Neuron (in vitro differentiated cells): Measurements from ENCODE around the gene ANKRD23.
"Not testable (repeated sequence)": the region's sequence is repeated elsewhere in the genome, so short reads cannot be mapped to it uniquely, and the experiment has no call there.

Experiments used
- H2AFZ ChIP-seq: one replicate; pipeline ENCODE4 v1.6.1; 2013; ENCODE audit warnings: low read depth, mild to moderate bottlenecking, inconsistent platforms, low read length, moderate library complexity
- H3K27me3 ChIP-seq: one replicate; pipeline ENCODE4 v1.6.1; 2013; ENCODE audit warnings: low read length; ENCODE audit not compliant: insufficient read depth
- H3K36me3 ChIP-seq: one replicate; pipeline ENCODE4 v1.6.1; 2013; ENCODE audit warnings: low read length; ENCODE audit not compliant: insufficient read depth
- H3K4me1 ChIP-seq: one replicate; pipeline ENCODE4 v1.6.1; 2013; ENCODE audit warnings: low read length; ENCODE audit not compliant: insufficient read depth
- H3K4me3 ChIP-seq: 2 replicates; pipeline ENCODE4 v1.5.1; 2013; ENCODE audit warnings: mild to moderate bottlenecking, low read length, moderate library complexity
- H3K9me3 ChIP-seq: one replicate; pipeline ENCODE4 v1.6.1; 2013; ENCODE audit warnings: low read length

The ANKRD23 gene

DNA sequence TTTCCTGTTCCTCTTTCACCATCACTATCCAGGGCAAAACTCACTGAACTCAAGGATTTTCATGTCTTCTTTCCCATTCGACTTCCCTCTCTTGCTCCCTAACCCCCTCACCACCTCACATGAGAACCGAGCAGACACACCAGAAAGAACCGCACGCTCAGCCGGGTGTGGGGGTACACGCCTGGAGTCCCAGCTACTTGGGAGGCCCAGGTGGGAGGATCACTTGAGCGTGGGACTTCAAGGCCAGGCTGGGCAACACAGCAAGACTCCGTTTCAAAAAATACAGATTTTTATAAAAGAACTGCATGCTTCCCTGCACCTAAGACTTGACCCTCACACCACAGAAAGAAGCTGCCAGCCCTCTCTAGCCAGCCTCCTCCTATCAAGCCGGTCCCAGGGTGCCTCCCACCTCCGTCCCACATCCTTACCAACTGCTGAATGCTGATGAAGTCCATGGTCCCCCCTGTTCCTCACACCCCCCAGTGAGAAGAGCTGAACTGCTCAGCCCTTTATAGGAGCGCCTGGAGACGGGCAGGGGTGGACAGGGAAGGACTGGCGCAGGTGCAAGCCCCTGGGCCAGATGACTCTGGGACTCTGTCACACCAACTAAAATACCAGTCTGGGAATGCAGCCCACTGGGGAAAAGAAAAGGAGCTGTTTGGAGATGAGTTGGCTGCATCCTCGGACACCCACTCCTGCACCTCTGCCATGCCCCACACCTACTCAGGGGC is at the start of gene ANKRD23:
Gene ANKRD23, minus strand, starts transcription at position 484 of the 731 bp plus-strand sequence. Its CDS starts 29 bp downstream, at position 455.
- no peaks in the 10 kb centered on the region for H3K9me3 ChIP-seq
- H3K4me3 ChIP-seq, result no peak within 1 kb of the TSS
- H2AFZ ChIP-seq, result no peak within 1 kb of the TSS
- H3K4me1 ChIP-seq, result peaks cover 6% of the 10 kb centered on the region
- peaks cover 28% of the 10 kb centered on the region for H3K36me3 ChIP-seq
- H3K27me3 ChIP-seq, result no peaks in the 10 kb centered on the region

DNA sequence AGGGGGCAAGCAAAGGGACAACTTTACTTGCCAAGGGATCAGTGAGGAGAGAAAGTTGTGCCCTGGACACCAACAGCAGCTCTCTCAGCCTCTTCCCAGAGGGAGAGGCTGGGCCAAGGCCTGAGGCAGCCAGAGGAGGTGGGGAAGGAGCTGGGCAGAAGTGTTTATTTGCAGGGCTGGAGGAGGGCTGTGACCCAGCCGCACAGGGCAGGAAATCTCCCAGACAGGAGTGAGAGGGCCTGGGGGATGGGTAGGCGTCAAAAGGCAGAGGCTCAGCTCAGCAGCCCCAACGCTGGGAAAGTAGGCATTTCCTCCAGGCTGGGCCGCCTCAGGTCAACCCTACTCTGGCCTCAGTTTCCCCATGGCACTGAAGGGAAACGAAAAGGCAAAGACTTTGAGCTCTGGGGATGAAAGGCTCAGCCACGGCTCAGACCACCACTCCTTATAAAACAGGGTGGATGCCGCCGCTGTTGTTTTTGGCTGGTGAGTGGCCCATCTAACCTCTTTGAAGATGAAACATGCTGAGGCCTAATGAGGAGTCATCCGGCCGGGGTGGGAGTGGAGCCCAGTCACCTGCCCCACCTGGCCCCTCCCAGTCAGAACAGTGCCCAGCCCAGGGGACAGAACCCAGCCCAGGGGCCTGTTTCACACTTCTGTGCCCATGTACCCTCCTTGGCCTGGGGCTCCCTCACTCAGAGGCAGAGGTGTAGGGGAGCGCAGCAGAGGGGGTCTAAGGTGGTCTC is 47.9 kb upstream of the ANKRD23 start:
- Histone ChIP-seq H3K27me3 (no peaks in the 10 kb centered on the region), H3K36me3 (no peaks in the 10 kb centered on the region), H3K4me3 (no peak overlapping the region), H3K4me1 (no peaks in the 10 kb centered on the region), H2AFZ (no peak overlapping the region), H3K9me3 (no peaks in the 10 kb centered on the region)

DNA sequence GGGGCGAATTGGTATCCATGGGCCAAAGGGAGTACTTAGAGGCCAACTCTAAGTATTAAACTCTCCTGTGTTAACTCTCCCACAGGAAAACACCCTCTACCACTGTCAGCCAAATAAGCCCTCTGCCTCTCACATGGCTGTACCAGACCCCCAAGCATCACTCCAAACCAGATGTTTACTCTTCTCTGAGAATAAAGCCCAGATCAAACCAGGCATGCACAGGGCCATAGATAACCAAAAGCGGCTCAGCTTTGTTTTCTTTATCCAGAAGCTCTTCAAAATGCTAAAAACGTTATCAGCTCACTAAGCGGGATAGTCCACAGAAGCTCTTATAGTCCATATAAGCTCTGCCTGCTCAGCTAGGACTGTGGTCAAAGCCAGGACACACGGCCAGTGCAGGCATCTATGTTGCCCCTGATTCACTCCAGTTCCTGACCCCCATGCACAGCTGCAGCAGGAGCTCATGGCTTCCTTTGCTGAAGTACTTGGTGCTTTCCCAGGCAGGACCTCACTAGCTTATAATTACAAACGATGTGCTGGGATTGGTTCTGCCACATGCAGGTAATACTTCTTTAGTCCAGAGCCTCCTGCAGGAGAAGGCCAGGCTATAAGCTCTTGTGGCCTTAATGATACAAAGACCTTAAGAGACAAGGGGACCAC is 47.0 kb upstream of the ANKRD23 start:
- no peaks in the 10 kb centered on the region for H3K9me3 ChIP-seq
- H3K27me3 ChIP-seq, result no peaks in the 10 kb centered on the region
- no peak overlapping the region for H2AFZ ChIP-seq
- H3K4me3 ChIP-seq, result no peak overlapping the region
- no peaks in the 10 kb centered on the region for H3K4me1 ChIP-seq
- no peaks in the 10 kb centered on the region for H3K36me3 ChIP-seq

DNA sequence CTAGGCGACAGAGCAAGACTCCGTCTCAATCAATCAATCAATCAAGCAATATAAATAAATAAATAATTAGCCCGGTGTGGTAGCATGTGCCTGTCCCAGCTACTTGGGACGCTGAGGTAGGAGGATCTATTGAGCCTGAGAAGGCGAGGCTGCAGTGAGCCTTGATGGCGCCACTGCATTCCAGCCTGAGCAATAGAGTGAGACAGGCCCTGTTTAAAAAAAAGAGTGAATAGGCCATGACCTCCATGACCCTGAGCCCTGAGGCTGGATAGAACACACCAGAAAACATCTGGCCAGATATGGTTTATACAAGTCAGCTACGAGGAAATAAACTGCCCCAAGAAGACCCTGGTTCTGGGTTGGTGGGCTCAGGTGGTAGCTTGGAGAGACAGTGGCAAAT is 46.4 kb upstream of the ANKRD23 start:
- H3K27me3 ChIP-seq, result no peaks in the 10 kb centered on the region
- no peak overlapping the region for H3K4me3 ChIP-seq
- H3K9me3 ChIP-seq, result no peaks in the 10 kb centered on the region
- H3K36me3 ChIP-seq, result no peaks in the 10 kb centered on the region
- no peak overlapping the region for H2AFZ ChIP-seq
- no peaks in the 10 kb centered on the region for H3K4me1 ChIP-seq

DNA sequence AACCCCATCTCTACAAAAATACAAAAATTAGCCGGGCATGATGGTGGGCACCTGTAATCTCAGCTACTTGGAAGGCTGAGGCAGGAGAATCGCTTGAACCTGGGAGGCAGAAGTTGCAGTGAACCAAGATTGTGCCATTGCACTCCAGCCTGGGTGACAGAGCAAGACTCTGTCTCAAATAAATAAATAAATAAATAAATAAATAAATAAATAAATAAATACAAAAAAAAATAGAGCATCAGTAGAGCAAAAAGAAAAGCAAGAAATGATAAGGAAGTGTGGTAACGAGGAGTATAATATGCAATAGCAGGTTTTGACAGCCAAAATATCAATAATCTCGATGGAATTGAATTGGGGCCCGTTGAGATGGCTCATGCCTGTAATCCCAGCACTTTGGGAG is 45.7 kb upstream of the ANKRD23 start:
- H2AFZ ChIP-seq, H3K9me3 ChIP-seq, H3K4me3 ChIP-seq, H3K4me1 ChIP-seq, H3K27me3 ChIP-seq, H3K36me3 ChIP-seq: not testable (repeated sequence)

DNA sequence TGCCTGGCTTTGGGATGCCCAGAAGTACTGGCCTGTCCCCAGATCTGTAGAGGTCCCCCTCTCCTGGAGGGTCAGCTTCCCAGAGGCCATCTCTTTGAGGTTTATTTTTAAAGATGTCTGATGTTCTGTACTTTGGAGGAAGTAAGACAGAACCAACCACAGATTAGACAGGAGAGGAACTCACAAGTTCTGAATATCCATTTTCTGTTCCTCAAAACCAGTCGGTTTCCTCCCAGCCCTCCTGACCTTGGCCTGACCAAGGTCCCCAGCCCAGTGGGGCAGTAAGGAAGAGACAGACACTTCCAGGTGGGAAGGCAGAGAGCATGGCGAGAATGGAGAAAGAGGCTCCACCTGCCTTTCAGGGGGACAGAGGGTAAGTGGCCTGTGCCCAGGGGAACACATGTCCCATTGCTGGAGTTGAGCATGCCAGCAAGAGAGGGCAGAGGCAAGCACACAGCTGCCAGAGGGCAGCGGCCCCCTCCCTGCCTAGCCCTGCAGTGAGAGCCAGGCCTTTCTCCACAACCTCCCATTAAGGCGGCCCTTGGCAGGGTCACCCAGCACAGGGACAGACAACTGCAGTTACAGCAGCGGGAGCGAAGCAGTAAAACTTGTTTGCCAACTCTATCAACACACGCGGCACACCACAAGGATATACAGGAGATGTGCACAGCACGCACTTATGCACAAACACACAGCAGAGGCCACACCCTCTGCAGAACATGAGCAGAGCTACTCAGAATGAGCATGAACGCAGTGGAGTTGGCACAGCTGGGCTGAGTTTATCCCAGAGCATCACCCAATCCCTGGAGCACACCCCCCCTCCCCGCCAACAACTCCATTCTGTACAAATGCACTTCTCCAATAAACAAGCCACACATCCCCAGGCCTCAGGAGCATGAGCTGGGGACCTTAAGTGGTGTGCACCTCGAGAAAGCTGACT is 44.5 kb upstream of the ANKRD23 start:
- no peak overlapping the region for H2AFZ ChIP-seq
- no peaks in the 10 kb centered on the region for H3K9me3 ChIP-seq
- no peak overlapping the region for H3K4me3 ChIP-seq
- no peaks in the 10 kb centered on the region for H3K4me1 ChIP-seq
- no peaks in the 10 kb centered on the region for H3K27me3 ChIP-seq
- no peaks in the 10 kb centered on the region for H3K36me3 ChIP-seq

DNA sequence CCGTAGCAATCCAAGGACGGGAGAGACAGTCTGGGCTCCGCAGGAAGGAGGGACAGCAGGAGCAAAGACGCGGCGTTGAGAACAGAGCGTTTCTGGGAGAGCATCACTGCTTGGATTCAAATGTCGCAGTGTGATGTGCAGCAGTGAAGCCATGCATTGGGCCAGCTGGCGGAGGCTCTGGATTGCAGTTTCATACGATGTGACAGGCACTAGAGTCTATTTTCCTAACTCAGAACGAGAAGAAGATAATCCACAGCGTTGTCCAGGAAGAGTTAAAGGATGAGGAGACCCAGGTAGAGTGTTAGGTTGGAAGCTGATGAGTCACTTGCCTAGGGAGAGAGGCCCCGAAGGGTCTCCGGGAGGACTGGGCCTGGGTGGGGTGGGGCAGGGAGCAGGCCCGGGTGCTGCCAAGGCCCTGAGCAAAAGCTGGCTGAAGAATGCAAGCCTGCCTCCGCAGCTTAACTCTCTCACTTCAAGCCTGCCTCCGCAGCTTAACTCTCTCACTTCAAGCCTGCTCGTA is 43.7 kb upstream of the ANKRD23 start:
- H3K27me3 ChIP-seq, result no peaks in the 10 kb centered on the region
- no peaks in the 10 kb centered on the region for H3K4me1 ChIP-seq
- no peak overlapping the region for H3K4me3 ChIP-seq
- H2AFZ ChIP-seq, result no peak overlapping the region
- H3K9me3 ChIP-seq, result no peaks in the 10 kb centered on the region
- no peaks in the 10 kb centered on the region for H3K36me3 ChIP-seq

DNA sequence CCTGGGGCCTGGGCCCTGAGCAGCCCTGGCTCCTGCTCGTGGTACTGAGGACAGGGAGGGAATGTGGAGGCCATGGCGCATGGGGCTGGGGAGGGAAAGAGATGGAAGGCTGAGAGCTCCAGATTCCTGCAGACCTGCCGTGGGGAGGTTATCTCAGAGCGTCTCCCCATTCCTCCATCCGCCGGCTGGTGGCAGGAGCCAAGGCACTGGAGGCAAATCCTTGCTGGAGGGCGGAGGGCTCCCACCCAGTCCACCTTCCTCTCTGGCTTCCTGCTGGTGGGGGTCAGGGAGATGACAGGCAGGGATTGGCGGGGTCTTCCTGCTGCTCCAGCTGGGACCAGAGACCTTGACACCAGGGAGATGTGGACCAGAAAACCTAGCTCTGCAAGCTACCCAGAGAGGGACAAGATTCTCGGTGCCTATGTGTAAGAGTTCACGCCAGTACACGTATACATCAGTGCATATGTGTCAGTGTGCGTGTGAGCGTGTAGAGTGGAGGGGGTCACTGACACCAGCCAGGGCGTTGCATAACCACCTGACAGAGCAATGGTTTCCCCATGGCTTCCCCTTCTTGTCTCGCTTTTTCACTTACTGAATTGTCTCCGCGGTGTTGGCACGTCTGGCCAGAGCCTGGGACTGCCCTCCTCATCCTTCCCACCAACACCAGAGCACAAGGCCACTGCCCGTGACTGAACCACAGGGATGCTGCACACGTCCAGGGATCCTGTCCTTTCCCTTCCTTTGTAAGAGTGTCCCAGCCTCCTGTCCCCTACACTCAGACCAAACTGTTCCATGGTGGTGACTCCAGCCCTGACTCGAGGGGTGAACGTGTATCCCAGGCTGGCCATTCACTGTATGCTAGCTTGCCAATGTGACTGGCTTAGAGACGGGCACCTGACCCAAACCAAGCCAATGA is 41.9 kb upstream of the ANKRD23 start:
- no peaks in the 10 kb centered on the region for H3K27me3 ChIP-seq

DNA sequence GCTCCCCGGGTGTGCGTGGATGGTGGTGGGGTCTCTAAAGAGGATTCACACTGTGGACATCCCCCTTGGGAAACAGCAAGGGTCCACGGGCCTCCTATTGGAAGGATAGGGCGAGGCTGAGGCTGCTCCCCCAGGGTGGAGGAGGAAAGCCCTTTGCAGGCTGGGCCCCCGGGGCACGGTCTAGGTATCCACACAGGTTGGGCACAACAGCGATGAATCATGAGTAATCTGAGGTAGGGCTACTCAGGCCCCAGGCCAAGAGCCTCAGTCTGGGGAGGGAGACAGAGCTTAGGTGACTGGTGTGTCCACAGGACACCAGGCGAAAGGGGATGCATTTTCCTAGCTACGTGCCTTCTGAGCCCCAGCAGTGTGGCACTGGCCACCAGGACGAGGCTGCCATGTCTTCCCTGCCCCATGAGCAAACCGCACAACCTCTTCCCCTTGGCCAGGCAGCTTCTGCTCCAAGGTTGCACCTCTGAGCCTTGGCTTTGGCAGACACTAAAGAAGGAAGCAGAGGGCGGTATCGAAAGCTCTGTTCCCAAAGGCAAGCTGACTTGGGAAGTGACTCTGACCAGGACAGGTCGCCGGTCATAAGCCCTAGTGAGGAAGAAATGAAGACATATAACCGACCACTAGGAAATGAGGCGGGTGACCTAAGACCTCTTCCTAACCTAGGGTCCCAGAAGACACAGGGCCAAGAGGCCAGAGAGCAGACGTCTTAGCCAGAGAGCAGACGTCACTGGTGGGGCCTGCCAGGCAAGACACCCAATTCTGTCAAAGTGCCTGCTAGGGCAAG is 40.7 kb upstream of the ANKRD23 start:
- no peaks in the 10 kb centered on the region for H3K9me3 ChIP-seq
- no peaks in the 10 kb centered on the region for H3K27me3 ChIP-seq
- peaks cover 15% of the 10 kb centered on the region for H3K4me1 ChIP-seq
- H2AFZ ChIP-seq, result no peak overlapping the region
- H3K36me3 ChIP-seq, result no peaks in the 10 kb centered on the region
- H3K4me3 ChIP-seq, result no peak overlapping the region

More for the DNA sequence above, 41.9 kb upstream of the ANKRD23 start:
- Histone ChIP-seq H3K36me3 (no peaks in the 10 kb centered on the region), H3K9me3 (no peaks in the 10 kb centered on the region), H3K4me3 (no peak overlapping the region), H3K4me1 (peaks cover 15% of the 10 kb centered on the region), H2AFZ (no peak overlapping the region)

DNA sequence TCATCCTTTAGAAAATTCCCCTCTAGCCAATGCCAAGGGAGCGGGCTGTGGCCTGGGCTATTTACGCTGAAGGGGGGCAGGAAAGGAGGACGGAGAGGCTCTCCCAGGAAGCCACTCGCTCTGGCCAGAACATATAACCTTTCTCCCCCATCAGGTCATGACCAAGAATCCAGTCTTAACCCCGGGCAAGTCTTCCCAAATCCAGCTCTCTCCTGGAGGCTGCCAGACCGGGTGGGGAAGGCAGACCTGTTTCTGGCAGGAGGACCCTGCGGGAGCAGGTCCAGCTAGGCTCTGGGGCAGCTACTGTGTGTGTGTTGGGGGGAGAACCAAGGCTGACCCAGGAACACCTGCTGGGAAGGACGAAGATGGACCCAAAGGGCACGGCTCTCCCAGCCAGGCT is 39.5 kb upstream of the ANKRD23 start:
- H3K4me1 ChIP-seq, result peaks cover 15% of the 10 kb centered on the region
- no peaks in the 10 kb centered on the region for H3K27me3 ChIP-seq
- no peak overlapping the region for H2AFZ ChIP-seq
- H3K4me3 ChIP-seq, result no peak overlapping the region
- H3K36me3 ChIP-seq, result no peaks in the 10 kb centered on the region
- no peaks in the 10 kb centered on the region for H3K9me3 ChIP-seq

DNA sequence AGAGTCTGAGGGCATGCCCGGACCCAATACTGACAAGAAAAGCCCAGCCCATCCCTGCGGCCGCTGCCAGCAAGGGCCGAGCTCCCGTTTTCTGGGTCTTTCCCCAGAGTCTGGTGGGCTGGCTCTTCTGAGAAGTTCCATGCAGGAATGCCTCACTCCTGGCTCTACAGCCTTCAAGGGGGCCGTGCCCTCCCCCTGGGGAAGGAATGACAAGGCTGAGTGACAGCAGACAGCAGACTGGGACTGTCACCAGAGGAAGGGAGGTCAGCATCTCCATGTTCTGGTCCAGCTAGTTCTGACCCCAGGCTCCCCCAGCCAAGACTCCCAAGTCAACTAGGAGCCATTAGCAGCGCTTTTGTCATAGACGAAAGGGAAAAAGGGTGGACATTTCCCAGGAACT is 39.1 kb upstream of the ANKRD23 start:
- H3K9me3 ChIP-seq, result no peaks in the 10 kb centered on the region

More for the DNA sequence above, 39.1 kb upstream of the ANKRD23 start:
- Histone ChIP-seq H3K36me3 (no peaks in the 10 kb centered on the region), H3K27me3 (no peaks in the 10 kb centered on the region), H3K4me1 (peaks cover 15% of the 10 kb centered on the region), H3K4me3 (no peak overlapping the region), H2AFZ (no peak overlapping the region)
